Large intestine (tissue), 3 donors: Measurements from ENCODE around the gene MTRF1. TPM values are rescaled to one million over a fixed set of nuclear protein-coding genes. Genes with fewer than 3 reads are reported as not detected.
A peak's percentile ranks its signal among the peaks of the same experiment; 100 is the strongest.

ENCODE experiments used
- DNase-seq, 2 donors: peaks; one replicate each; pipeline versions ENCODE4 v3.0.0 to v3.0.0-alpha.2; 2013
- H3K27ac ChIP-seq: one replicate; pipeline ENCODE4 v1.5.1; 2013; ENCODE audit warnings: low read length
- H3K27me3 ChIP-seq: 2 replicates; pipeline ENCODE4 v1.6.1; 2013; ENCODE audit warnings: low read length; ENCODE audit not compliant: control insufficient read depth, insufficient read depth
- H3K36me3 ChIP-seq: 2 replicates; pipeline ENCODE4 v1.6.1; 2013; ENCODE audit warnings: low read length; ENCODE audit not compliant: control insufficient read depth, insufficient read depth
- H3K4me1 ChIP-seq: one replicate; pipeline ENCODE4 v1.6.1; 2013; ENCODE audit warnings: low read length; ENCODE audit not compliant: control insufficient read depth, insufficient read depth
- H3K4me3 ChIP-seq: one replicate; pipeline ENCODE4 v1.5.1; 2013; ENCODE audit warnings: low read length
- H3K9me3 ChIP-seq: one replicate; pipeline ENCODE4 v1.6.1; 2013; ENCODE audit warnings: mild to moderate bottlenecking, low read depth, low read length, moderate library complexity; ENCODE audit not compliant: control insufficient read depth
- WGBS: methylation state at CpG from one replicate; pipeline ENCODE4 v1.1.5; 2013; ENCODE audit warnings: low lambda C conversion rate; ENCODE audit not compliant: insufficient coverage; 5-methylcytosine and 5-hydroxymethylcytosine counted together
- polyA plus RNA-seq: library from polyadenylated mRNA; unstranded; fragments of 120-200 nt; gene quantifications from one replicate; pipeline ENCODE4 v1.2.1, GENCODE V29; 2013

MTRF1 gene
- polyA plus RNA-seq, 1 donor: 18.6 TPM

DNA sequence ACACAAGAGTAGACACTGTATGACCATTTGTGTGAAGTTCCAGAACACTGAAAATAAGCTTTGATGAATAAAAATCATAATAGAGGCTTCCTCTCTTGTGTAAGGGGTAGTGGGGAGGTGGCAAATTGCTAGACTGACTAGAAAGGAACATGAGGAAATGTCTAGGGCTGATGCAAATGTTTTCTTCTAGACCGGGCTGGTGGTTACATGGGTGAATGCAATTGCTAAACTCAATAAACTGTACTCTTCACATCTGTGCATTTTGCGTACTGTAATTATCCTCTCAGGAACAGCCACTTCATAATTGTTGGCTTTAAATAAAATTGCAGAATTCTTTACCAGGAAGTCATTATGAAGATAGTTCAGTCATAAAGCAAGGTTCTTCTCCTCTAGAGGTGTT lies 63.9 kb downstream of the MTRF1 start:
- H3K27me3 ChIP-seq: no peaks in the 10 kb centered on the region
- no peak overlapping the region for H3K4me3 ChIP-seq
- no peaks in the 10 kb centered on the region for H3K9me3 ChIP-seq
- no peak overlapping the region for H3K27ac ChIP-seq
- H3K4me1 ChIP-seq: no peaks in the 10 kb centered on the region
- no CpG with 5 or more reads among the region's 2 CpGs for WGBS
- DNase-seq: no peak
- H3K36me3 ChIP-seq: no peaks in the 10 kb centered on the region

DNA sequence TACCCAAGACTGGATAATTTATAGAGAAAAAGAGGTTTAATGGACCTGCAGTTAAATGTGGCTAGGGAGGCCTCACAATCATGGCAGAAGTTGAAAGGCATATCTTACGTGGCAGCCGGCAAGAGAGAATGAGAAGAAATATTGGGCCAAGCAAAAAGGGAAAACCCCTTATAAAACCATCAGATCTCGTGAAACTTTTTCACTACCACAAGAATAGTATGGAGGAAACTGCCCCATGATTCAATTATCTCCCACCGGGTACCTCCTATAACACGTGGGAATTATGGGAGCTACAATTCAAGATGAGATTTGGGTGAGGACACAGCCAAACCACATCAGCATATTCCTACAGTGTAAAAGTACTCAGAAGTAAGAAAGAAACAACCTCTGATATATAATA lies 64.3 kb downstream of the MTRF1 start:
- H3K27ac ChIP-seq: no peak overlapping the region
- WGBS: 100% methylated on average over 2 of the region's 5 CpGs
- H3K27me3 ChIP-seq: no peaks in the 10 kb centered on the region
- H3K4me3 ChIP-seq: no peak overlapping the region
- H3K36me3 ChIP-seq: no peaks in the 10 kb centered on the region
- H3K4me1 ChIP-seq: no peaks in the 10 kb centered on the region
- no peak for DNase-seq
- H3K9me3 ChIP-seq: peaks cover 3% of the 10 kb centered on the region

DNA sequence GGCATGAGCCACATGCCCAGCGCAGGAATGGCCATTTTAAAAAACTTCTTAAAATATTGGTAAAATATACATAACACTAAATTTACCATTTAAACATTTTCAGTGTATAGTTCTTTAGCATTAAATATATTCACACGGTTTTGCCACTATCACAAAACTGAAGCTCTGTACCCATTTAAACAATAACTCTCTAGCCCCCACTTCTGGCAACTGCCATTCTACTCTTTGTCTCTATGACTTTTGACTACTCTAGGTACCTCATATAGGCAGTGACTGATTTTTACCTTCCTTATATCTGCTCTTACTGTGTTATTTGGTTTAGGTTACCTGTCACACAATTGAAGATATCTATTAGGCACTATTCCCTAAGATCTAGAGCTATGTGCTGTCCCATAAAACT lies 66.8 kb downstream of the MTRF1 start:
- Histone ChIP-seq H3K4me3 (no peak overlapping the region), H3K9me3 (peaks cover 12% of the 10 kb centered on the region), H3K27ac (no peak overlapping the region), H3K27me3 (no peaks in the 10 kb centered on the region), H3K36me3 (no peaks in the 10 kb centered on the region), H3K4me1 (peaks cover 3% of the 10 kb centered on the region)
- DNase-seq: no peak
- 67% methylated on average over 1 of the region's 2 CpGs for WGBS

GRCh38 chr13:41196011-41196410 lies 67.4 kb downstream of the MTRF1 start:
- Histone ChIP-seq H3K9me3 (peaks cover 12% of the 10 kb centered on the region), H3K4me1 (peaks cover 3% of the 10 kb centered on the region), H3K27me3 (no peaks in the 10 kb centered on the region), H3K4me3 (no peak overlapping the region), H3K27ac (no peak overlapping the region), H3K36me3 (no peaks in the 10 kb centered on the region)
- DNase-seq: no peak

- no peaks in the 10 kb centered on the region for H3K36me3 ChIP-seq
- no CpG with 5 or more reads among the region's 66 CpGs for WGBS
Measured at GRCh38 chr13:41193919-41194824, 69.2 kb downstream of the MTRF1 start, which contains the start of gene KBTBD7. Gene KBTBD7 (minus strand): TSS chr13:41194569. CDS start chr13:41194257, 312 bp downstream.

DNA sequence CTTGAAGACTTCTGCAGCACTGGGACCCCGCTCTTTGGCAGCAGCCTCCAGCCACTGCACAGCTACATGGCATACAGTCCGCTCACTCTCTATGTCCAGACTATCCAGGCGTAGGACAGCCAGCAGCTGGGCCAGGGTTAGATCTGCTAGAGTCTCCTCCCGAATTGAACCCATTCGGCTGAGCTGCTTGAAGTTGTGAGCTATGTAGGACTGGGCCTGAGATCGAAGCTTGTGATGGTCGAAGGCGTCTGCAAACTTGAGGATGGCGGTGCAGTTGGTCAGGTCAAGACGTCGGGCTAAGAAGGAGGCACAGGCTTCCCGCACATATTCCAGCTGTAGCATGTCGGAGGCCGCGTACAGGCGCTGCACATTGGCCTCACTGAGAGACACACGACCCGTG lies 69.9 kb downstream of the MTRF1 start:
- H3K36me3 ChIP-seq: no peaks in the 10 kb centered on the region
- no CpG with 5 or more reads among the region's 18 CpGs for WGBS
- peaks cover 3% of the 10 kb centered on the region for H3K4me1 ChIP-seq
- no peak for DNase-seq
- peak overlapping the region; percentile 86 for H3K4me3 ChIP-seq
- H3K9me3 ChIP-seq: peaks cover 12% of the 10 kb centered on the region
- H3K27ac ChIP-seq: no peak overlapping the region
- H3K27me3 ChIP-seq: no peaks in the 10 kb centered on the region

More at GRCh38 chr13:41193919-41194824, 69.2 kb downstream of the MTRF1 start, which contains the start of gene KBTBD7:
- Histone ChIP-seq H3K4me3 (peak within 1 kb of the TSS; percentile 86), H3K9me3 (peaks cover 12% of the 10 kb centered on the region), H3K4me1 (peaks cover 3% of the 10 kb centered on the region), H3K27me3 (no peaks in the 10 kb centered on the region), H3K27ac (peak within 1 kb of the TSS; percentile 85)
- peak; percentile 92 to 96 for DNase-seq

DNA sequence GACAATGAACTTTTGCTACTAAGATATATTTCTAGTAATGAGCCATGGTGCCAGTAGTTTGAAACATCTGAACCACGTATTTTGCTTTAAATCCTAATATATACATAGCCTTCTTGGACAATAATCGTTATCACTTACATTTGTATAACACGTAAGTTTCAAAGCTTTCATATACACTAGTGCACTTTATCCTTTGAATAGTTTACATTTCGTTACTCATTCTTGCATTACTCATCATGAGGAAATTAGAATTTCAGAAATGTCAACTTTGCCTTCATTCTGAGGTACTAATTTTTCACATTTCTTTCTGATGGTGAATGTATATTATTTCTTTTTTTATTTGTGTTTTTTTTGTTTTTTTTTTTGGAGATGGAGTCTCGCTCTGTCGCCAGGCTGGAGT lies 74.8 kb downstream of the MTRF1 start:
- DNase-seq: no peak
- Histone ChIP-seq H3K9me3 (peaks cover 4% of the 10 kb centered on the region), H3K27ac (no peak overlapping the region), H3K36me3 (no peaks in the 10 kb centered on the region), H3K27me3 (no peaks in the 10 kb centered on the region), H3K4me3 (no peak overlapping the region), H3K4me1 (peaks cover 3% of the 10 kb centered on the region)
- 100% methylated on average over 1 of the region's 6 CpGs for WGBS

GRCh38 chr13:41186481-41186880 lies 76.9 kb downstream of the MTRF1 start:
- H3K4me3 ChIP-seq: no peak overlapping the region
- no peaks in the 10 kb centered on the region for H3K9me3 ChIP-seq
- no peak for DNase-seq
- H3K27ac ChIP-seq: no peak overlapping the region
- 100% methylated on average over 1 of the region's 3 CpGs for WGBS
- no peaks in the 10 kb centered on the region for H3K4me1 ChIP-seq
- H3K27me3 ChIP-seq: no peaks in the 10 kb centered on the region
- H3K36me3 ChIP-seq: no peaks in the 10 kb centered on the region

DNA sequence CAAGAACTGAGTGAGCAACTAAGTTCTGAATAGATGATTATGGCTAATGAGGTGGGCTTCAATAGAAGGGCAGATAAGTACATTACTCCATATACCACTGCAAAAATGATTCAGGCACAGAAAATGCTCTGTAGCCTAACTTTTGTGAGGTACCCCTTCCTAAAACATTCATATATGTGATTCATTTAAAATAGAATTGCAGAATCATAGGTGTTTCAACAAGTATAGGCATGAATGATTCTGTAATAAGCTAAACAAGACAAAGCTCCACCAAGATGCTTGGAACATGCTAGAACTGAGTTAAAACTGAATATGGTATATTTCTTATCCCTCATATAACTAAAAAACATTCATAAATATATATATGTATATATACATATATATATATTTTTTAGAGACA lies 81.1 kb downstream of the MTRF1 start:
- no peak for DNase-seq
- Histone ChIP-seq H3K27ac (no peak overlapping the region), H3K4me1 (no peaks in the 10 kb centered on the region), H3K36me3 (no peaks in the 10 kb centered on the region), H3K27me3 (no peaks in the 10 kb centered on the region), H3K9me3 (no peaks in the 10 kb centered on the region), H3K4me3 (no peak overlapping the region)

GRCh38 chr13:41179593-41180250 lies 83.7 kb downstream of the MTRF1 start:
- H3K36me3 ChIP-seq: no peaks in the 10 kb centered on the region
- no peak overlapping the region for H3K4me3 ChIP-seq
- H3K9me3 ChIP-seq: peaks cover 1% of the 10 kb centered on the region
- H3K27ac ChIP-seq: no peak overlapping the region
- no peaks in the 10 kb centered on the region for H3K27me3 ChIP-seq
- no CpG with 5 or more reads among the region's 4 CpGs for WGBS
- DNase-seq: no peak
- H3K4me1 ChIP-seq: no peaks in the 10 kb centered on the region
